22Rv1 (cell line): ENCODE data around the gene DENND1A.

Source experiments
- ZFX ChIP-seq: fragments of 450-650 bp; IDR thresholded peaks from 2 replicates; pipeline ENCODE4 v1.6.1; 2017; ENCODE audit warnings: antibody characterized with exemption, borderline replicate concordance
- TF ChIP-seq, protein P1 (sequence below): fragments of 450-650 bp; IDR thresholded peaks from 2 replicates; pipeline ENCODE4 v1.5.1; 2017; ENCODE audit warnings: mild to moderate bottlenecking

DNA sequence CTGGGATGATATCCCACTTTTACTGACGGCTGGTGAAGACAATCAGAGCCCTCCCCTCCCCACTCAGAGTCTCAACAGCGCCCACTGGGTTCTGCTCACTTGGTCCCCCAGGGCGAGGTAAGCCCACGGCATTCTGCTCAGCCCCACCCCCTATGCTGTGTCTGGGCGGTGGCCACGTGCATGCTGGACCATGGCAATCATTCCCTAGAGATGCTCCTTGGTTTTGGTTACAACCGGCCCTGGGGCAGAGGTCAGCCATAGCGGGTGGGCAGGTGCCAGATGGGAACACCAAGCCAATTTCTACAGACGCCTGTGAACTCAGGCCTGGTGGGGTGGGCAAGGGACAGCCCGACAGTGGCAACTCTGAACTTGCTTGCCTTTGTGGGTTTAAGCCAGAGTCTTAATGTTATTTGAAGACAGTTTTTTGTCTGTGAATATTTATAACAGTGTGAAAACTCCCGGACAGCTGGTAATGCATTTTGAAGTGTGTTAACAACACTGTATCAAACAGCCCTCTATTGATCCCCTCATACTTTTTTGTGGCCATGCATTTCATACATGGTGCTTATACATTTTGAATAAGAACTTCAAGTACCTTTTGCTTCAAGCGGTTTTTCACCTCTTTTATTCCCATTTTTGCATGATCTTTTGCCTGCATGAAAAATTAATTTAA lies 479.7 kb downstream of the DENND1A start:
- TF ChIP-seq, protein P1, sequence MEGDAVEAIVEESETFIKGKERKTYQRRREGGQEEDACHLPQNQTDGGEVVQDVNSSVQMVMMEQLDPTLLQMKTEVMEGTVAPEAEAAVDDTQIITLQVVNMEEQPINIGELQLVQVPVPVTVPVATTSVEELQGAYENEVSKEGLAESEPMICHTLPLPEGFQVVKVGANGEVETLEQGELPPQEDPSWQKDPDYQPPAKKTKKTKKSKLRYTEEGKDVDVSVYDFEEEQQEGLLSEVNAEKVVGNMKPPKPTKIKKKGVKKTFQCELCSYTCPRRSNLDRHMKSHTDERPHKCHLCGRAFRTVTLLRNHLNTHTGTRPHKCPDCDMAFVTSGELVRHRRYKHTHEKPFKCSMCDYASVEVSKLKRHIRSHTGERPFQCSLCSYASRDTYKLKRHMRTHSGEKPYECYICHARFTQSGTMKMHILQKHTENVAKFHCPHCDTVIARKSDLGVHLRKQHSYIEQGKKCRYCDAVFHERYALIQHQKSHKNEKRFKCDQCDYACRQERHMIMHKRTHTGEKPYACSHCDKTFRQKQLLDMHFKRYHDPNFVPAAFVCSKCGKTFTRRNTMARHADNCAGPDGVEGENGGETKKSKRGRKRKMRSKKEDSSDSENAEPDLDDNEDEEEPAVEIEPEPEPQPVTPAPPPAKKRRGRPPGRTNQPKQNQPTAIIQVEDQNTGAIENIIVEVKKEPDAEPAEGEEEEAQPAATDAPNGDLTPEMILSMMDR, result no peak
- no peak for TF ChIP-seq ZFX
